HG03139 (cell line): ENCODE data around the gene UBTF.

Experiments used
- ATAC-seq: cut with Tn5 transposase; IDR thresholded peaks from one replicate; pipeline ENCODE4 v1.9.1; 2021; ENCODE audit not compliant: unreplicated experiment

The UBTF gene

GRCh38 chr17:44214230-44214494 lies 5.3 kb downstream of the UBTF start:
- no peak for ATAC-seq

DNA sequence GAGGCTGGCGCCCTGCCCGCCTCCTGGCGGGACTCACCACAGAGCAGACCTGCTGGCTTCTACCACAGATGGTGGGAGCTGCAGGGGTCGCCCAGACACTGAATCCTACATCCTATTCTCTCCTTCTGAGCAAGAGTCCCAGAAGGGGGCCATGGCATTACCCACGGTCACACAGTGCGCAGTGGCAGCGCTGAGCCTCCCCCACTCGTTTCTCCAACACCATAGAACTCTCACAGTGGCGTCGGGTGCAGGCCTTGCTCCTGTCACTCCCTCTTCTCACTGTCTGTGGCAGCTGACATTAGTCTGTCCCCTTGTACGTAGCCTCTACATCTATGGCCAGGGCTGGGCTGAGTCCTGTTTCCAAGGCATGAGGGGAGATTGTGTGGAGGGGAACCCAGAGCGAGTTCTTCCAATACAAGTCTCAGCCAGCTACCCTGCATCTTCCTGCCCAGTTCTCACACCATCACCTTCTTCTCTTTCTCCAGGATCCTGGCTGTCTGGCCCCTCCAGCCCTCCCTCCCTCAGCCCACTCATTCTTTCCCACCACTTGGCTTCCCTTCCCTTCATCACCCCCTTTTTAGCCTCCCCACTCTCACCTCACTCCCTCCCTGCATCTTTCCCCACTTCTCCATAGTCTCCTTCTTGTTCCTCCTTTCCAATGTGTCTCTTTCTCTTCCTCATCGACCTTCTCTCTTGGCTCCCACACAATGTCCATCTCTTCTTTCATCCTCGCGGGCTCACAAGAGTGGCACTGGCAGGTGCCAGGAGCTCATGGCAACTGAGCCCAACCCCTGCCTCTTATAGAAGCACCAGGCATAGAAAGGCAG lies 5.9 kb downstream of the UBTF start:
- no peak for ATAC-seq

DNA sequence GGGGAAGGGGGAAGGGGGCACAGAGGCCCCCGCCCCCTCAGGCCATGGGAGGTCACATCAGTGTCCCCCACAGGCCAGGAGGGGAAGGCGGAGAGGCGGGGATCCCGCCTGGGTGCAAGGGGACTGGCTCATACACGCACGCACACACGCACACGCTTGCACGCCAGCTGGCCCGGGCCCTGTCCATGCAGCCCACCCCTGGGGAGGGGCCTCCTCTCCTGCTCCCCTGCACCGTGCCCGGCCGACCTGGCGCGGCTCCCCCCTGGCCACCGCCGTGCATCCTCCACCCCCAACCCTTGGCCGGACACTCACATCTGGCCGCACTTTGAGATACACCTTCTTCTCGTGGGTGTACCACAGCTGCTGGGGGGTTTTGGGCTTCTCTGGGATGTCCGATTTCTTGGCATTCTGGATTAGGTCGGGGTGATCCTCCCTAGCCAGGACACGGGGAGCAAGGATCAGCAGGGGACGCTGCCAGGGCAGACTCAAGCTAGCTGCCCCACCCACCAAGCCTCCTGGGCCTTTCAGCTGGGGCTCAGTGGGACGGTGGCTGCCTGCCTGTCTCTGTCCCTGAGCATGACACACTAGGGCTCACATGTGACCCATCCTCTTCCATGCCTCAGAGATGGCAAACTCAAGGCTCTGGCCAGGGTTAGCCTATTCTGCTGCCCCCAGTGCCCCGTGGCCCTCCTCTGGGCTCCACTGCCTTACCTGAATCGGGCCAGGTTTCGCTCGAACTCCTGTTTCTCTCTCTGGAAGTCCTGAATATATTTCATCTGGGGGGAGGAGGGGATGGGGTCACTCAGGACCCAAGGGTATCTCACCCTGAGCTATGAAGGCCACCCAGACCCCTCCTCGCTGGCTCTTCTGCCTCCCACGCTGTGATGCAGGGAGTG lies 6.7 kb downstream of the UBTF start:
- ATAC-seq: no peak

DNA sequence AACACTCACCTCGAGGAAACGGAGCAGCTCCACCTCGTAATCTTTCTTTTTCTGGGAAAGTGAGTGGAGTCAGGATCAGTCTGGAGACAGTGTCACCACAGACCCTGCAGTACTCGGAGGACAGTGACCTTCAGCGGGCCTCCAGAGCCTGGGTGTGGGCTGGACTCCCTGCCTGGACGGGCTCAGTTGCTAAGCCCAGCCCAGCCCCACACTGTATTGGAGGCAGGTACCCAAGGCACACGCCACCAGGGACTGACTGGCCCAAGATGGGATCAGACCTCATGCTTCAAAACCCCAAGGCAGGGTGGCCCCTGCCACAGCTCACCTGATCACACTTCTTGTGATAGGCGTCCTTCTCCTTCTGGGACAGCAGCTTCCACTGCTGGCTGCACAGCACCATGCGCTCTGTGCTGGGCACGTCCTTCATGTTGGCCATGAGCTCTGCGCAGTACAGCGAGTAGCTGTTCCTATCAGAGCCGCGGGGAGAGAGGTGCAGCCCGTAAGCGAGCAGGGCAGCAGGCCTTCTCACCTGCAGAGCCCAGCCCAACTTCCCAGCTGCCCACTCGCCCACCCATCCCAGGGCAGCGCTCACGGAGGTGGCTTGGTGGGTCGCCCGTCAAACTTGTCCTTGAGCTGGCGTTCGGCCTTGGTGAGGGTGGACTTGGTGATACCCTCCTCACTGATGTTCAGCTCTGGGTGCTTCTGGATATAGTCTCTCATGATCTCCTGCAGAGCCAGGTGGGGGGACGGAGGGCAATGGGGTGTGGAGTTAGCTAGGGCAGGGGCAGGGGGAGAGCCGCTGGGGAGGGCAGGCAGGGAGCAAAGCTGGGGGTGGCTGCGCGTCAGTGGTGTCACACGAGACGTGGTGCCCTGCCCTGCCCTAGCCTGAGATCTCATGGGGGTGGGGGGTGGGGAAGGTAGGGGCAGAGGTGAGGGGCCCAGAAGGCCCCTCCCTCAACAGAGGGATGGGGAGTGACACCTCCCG lies 7.9 kb downstream of the UBTF start:
- no peak for ATAC-seq

DNA sequence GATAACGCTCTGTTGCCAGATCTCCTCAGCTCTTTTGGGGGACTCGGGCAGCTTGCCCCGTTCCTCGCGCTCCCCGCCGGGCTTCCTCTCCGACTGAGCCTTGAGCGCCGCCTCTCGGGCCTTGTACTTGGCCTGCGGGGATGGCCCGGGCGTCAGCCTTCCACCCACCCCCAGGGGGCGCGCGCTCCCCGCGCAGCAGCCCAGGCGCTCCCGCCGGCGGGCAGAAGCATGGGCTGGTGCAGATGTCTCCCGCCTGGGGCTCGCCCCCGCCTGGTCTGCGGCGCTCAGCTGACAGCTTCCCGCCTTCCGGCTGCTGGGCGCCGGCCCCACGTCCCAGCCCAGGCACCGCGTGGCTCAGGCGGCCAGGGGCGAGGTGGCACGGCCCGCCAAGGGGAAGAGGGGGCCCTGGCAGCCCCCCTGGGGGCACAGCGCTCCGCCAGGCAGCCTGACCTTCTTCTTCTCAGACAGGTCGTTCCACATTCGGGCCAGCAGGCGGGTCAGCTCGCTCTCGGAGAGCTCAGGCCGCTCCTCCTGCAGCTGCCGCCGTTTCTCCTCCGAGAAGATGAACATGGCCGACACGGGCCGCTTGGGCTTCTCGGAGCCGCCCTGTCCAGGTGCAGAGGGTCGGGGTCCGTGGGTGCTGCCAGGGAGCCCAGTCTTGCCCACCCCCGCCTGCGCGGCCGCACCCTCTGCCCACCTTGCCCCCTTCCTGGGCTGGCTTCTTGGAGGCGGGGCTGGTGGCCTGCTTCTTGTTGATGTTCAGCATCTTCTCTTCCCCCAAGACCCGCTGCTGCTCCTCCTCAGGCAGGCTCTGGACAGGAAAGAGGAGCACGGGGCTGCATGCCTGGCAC lies 8.9 kb downstream of the UBTF start:
- peak; percentile 56 for ATAC-seq

- ATAC-seq: peak; percentile 15
These were observed 9.6 kb downstream of the UBTF start for GRCh38 chr17:44209786-44210341.

DNA sequence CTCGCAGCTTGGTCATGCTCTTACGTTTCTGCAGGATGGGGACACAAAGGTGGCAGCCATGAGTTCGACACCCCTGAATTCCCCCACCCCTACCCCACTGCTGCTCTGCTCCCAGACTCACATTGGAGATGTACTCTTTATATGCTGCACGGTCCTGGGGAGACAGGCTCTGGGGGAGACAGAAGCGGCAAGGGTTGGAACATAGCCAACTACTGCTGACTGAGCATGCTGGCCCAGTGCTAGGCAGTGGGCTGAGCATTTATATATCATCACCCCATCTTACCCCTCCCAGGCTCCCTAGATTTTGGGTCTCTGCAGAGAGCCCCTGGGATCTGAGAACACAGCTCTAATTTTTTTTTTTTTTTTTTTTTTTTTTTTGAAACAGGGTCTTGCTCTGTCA lies 11.7 kb downstream of the UBTF start:
- ATAC-seq: no peak

DNA sequence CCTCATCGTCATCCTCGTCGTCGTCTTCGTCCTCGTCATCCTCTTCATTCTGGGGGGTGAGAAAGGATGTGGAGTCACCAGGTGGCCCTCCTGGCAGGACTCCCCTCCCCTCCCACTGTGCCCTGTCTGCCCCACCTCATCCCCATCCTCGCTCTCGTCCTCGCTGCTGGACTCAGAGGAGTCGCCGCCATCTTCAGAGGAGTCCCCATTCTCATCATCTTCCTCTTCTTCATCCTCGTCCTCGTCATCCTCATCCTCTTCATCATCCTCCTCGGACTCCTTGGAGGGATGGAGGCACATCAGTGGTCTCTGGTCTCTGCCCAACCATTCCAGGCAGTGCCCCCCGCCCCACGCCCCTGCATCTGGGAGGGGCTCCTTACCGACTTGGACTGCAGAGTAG lies 12.2 kb downstream of the UBTF start:
- no peak for ATAC-seq

DNA sequence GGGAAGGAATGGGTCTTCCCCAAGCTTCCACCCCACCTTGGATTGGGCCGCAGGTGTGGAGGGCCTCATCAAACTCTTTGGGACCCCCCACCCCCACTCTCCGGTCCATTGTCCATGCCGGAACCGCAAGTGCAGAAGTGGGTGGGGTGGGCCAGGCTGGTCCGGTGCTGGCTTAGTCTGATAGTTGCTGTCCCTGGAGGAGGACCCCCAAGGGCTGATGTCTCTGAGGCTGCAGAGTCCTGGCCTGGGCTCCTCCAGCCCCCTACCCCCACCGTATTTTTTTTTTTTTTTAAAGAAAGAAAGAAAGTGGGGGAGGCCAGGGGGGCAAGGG lies 12.7 kb downstream of the UBTF start:
- ATAC-seq: no peak

- no peak for ATAC-seq
These were observed 13.3 kb downstream of the UBTF start for GRCh38 chr17:44205962-44206824.

GRCh38 chr17:44204441-44204882 lies 15.0 kb downstream of the UBTF start:
- ATAC-seq: no peak

DNA sequence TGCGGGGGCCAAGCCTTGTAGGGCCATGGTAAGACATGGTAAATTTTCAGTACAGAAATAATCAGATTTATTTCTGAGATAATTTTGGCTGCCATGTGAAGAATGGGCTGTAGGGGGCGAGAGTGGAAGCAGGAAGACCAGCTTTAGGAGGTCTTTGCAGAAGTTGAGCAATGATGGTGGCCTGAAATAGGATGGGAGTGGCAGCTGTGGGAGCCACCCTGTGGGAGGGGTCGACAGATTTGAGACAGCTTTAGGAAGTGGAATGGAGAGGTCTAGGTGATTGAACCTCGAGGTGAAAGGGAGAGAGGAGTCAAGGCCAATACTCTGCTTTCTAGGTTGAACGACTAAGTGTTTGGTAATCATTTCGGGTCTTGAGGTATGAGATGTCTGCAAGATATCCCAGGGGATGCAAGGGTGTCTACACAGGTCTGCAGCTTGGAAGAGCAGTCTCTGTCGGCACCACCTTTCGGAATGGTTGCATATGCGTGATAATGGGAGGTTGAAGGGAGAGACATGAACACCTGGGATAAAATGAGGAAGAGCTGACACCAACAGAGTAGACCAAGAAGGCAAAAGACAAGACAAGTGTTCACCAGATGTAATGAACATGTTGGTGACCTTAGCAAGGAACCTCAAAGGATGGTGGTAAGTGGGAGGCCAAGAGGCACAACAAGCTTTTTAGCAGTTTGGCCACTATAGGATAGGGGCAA lies 15.6 kb downstream of the UBTF start:
- no peak for ATAC-seq

DNA sequence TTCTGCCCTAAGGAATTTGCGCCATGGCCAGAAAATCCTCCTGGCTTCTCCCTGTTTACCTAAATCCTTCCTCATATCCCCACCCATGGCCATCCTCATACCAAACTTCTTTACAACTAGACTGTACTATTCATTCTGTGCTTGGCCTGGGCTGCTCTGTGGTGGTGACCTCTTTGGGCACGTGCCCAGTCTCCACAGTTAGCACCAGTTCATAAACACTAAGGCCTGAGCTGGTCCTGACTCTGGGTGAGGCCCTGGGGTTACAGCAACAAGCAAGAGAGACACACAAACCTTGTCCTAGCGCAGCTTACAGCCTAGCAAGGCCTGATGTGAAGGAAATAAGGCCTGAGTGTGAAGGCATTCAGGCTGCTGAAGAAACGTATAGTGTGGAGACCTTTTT lies 16.7 kb downstream of the UBTF start:
- no peak for ATAC-seq

GRCh38 chr17:44200478-44201155 lies 18.9 kb downstream of the UBTF start:
- ATAC-seq: no peak

DNA sequence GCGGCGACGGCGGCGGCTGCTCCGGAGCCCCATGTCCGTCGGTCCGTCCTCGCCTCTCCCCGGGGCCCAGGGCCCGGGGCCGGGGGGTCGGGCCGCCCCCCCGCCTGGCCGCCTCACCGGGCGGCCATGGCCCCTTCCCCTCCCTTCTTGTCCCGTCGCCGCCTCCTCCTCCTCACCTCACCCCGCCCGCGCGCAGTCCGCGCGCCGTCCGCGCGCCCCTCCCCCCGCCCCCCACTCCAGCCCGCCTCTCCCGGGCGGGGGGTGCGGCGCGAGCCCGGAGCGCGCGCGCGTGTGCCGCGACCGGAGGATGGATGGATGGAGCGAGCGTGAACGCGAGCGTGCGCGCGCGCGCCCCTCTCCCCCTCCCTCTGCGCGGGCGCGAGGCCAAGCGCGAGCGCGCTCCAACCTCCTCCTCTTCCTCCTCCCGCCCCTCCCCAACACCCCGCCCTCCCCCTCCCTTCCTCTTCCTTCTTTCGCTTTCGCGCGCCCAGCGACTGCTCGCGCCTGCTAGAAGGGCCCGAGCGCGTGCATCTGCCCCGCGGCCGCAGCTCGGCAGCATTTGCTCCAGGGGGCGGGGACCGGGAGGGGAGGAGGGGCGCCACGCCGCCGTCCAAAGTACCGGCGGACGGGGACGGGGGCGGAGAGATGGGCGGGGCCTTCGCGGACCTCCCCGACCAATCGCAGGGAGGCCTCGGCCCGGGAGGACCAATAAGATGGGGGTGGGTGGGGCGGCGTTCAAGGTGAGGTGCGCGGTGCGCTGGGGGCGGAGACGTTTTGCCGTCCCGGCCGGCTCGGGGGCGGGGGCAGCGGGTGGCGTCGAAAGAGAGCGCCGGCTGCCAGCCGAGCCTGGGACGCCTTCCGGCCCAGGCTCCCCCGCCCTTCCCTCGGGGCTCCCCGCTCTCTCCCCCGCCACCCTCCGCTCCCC lies 19.7 kb downstream of the UBTF start, which contains the start of gene ATXN7L3:
Gene ATXN7L3, minus strand, starts transcription at position 332 of the 925 bp plus-strand sequence. CDS start 1,814 bp downstream, outside the sequence.
- peak; percentile 62 for ATAC-seq

- ATAC-seq: peak; percentile 19
These were observed 20.5 kb downstream of the UBTF start for GRCh38 chr17:44198721-44199552.
